ENCODE measurements around the gene SNW1.

- TF ChIP-seq CTCF (IDR thresholded peaks at IDR 0.05) (no peak), EZH2phosphoT487 (IDR thresholded peaks at IDR 0.05) (no peak)
These were observed 39.9 kb upstream of the SNW1 start for GRCh38 chr14:77800814-77801213.
